PFSK-1 (cell line): ENCODE measurements around the gene MYO1G.

Experiments
- FOXP2 ChIP-seq: optimal IDR thresholded peaks from 2 replicates; pipeline ENCODE3; 2011; ENCODE audit warnings: borderline replicate concordance, control low read depth, inconsistent platforms; ENCODE audit not compliant: insufficient read depth; ENCODE audit errors: extremely low read length, extremely low read depth
- POLR2AphosphoS5 ChIP-seq: IDR thresholded peaks from 2 replicates; pipeline ENCODE4 v1.6.1; 2012; ENCODE audit warnings: low read depth, mild to moderate bottlenecking, control low read depth, low read length, moderate library complexity
- SIN3A ChIP-seq: IDR thresholded peaks from 2 replicates; pipeline ENCODE4 v1.6.1; 2012; ENCODE audit warnings: mild to moderate bottlenecking, low read length, moderate library complexity, borderline replicate concordance; ENCODE audit not compliant: insufficient read depth
- TAF1 ChIP-seq: IDR thresholded peaks from 2 replicates; pipeline ENCODE4 v1.6.1; 2012; ENCODE audit warnings: low read length, control low read depth, borderline replicate concordance; ENCODE audit not compliant: insufficient read depth
- TF ChIP-seq, protein P1 (sequence below), 2 experiments: IDR thresholded peaks; 2 replicates each; pipeline versions ENCODE4 v1.6.1 to v1.8.0; 2011 to 2012; ENCODE audit warnings: low read depth in 2 of 2, low read length in 2 of 2, control low read depth in 1 of 2, inconsistent platforms in 1 of 2, mild to moderate bottlenecking in 1 of 2, moderate library complexity in 1 of 2; ENCODE audit not compliant: insufficient read depth in 1 of 2

DNA sequence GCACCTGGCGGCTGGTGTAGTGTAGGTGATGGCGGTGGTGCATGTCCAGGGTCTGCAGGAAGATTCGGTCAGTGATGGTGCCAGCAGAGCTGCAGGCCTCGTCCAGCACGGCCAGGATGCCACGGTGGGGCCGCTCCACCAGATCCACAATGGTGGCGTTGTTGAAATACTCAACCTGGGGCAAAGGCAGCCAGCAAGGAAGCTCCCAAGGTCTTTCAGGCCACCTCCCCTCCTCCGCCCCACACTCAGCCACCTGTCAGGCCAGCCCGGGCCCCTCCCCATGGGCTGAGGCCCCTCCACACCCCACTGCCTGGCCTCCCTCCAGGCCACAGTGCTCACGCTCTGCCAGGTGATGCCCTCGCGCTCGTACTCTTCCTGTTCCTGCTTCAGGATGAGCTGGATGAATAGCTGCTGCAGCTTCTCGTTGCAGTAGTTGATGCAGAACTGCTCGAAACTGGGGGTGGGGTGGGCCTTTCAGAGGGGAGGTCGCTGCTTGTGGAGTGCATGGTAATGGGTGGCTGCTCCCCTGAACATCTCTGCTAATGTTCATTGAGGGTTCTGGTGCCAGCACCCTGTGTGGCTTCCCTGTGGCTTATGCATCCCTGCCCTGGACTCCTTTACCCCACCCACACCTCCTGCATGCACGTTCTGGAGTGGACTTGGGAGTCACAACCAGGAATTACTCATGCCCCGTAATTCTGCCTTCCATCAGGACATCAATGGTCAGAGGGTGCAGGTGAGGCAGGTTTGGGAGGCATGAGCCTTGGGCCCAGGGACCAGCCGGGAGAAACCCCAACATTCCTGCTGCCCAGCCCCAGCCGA, 8.9 kb downstream of the MYO1G start:
- TF ChIP-seq FOXP2 (no peak), TAF1 (no peak), SIN3A (no peak), POLR2AphosphoS5 (no peak)
- TF ChIP-seq, protein P1, sequence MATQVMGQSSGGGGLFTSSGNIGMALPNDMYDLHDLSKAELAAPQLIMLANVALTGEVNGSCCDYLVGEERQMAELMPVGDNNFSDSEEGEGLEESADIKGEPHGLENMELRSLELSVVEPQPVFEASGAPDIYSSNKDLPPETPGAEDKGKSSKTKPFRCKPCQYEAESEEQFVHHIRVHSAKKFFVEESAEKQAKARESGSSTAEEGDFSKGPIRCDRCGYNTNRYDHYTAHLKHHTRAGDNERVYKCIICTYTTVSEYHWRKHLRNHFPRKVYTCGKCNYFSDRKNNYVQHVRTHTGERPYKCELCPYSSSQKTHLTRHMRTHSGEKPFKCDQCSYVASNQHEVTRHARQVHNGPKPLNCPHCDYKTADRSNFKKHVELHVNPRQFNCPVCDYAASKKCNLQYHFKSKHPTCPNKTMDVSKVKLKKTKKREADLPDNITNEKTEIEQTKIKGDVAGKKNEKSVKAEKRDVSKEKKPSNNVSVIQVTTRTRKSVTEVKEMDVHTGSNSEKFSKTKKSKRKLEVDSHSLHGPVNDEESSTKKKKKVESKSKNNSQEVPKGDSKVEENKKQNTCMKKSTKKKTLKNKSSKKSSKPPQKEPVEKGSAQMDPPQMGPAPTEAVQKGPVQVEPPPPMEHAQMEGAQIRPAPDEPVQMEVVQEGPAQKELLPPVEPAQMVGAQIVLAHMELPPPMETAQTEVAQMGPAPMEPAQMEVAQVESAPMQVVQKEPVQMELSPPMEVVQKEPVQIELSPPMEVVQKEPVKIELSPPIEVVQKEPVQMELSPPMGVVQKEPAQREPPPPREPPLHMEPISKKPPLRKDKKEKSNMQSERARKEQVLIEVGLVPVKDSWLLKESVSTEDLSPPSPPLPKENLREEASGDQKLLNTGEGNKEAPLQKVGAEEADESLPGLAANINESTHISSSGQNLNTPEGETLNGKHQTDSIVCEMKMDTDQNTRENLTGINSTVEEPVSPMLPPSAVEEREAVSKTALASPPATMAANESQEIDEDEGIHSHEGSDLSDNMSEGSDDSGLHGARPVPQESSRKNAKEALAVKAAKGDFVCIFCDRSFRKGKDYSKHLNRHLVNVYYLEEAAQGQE (IDR thresholded peaks at IDR 0.05; ENCODE audit: insufficient read depth in 1 of 2, low read depth in 2 of 2, low read length in 2 of 2): no peak
